ENCODE results near the gene OLFML3.
"Not testable (repeated sequence)": the region's sequence is repeated elsewhere in the genome, so short reads cannot be mapped to it uniquely, and the experiment has no call there.

Gene OLFML3

DNA sequence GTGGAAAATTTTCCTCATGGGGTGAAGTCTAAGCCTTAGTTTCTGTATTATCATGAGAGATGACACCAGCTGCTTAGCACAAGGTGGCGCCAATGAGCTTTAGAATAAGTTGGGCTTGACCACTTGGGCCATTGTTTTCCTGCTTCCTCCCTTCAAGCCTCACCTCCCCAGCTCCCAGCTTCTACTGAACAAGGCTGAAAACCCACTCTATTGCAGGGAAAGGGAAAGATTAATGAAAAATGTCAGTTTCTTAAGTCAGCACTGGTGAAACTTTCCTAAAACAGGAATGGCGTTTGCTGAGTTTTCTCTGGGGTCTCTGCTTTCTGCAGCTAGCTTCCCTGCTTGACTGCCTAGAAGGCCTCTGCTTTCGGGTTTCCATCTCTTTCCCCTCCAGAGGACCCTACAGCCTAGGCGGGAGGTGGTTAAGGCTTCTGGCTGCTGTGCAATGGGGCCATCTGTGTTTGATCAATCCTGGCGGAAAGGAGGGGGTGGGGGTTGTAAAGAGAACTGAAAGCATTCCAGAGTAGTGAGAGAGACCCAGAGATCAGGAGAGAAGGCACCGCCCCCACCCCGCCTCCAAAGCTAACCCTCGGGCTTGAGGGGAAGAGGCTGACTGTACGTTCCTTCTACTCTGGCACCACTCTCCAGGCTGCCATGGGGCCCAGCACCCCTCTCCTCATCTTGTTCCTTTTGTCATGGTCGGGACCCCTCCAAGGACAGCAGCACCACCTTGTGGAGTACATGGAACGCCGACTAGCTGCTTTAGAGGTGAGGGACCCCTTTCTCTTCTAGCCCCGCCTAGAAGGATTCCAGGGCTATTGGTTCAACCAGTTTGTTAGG is at the start of gene OLFML3:
OLFML3 (plus strand) TSS at position 612 of the 840 bp plus-strand sequence; CDS start at position 655, 43 bp downstream.
- DNase-seq = peak in 1 of 2 experiments; percentile 40

- no peak for DNase-seq
Measured at GRCh38 chr1:113929750-113930498, 49.4 kb upstream of the OLFML3 start.

- DNase-seq = no peak
Measured at GRCh38 chr1:113930499-113931161, 48.6 kb upstream of the OLFML3 start.

DNA sequence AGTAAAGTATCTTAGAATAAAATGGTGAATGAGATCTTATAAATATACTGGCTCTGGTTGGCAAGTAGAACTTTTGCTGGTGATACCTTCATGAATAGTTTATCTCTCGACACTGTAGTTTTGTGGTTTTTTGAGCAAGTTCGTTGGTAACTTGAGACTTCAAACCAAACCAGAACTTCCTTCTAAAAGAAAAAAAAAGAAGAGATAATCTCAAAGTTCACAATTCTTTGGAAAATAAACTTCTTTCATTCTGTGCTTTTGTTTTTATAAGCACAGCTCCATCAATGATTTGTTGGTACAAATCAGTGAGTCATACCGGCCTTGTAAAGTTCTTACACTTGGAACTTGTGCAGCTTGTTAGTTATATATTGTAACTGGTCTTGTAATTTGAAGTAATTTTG is 47.8 kb upstream of the OLFML3 start:
- no peak for DNase-seq

DNA sequence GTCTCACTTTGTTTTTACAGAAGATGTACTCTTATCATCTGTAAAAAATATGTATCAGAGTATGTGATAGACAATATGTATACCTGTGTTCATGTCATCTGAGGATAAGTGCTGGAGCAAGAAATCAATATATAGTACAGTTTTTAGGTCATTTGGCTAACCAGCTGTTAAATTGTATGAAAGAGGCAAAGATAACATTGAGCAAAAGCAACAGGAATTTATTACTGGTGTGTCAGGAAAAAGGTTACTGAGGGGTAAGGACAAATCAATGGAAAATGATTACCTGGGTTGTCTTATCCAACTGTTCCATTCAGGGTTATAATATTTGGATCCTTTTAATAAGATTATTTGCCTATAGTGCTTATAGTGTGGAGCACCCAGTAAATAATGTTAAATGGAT is 45.3 kb upstream of the OLFML3 start:
- no peak for DNase-seq

DNA sequence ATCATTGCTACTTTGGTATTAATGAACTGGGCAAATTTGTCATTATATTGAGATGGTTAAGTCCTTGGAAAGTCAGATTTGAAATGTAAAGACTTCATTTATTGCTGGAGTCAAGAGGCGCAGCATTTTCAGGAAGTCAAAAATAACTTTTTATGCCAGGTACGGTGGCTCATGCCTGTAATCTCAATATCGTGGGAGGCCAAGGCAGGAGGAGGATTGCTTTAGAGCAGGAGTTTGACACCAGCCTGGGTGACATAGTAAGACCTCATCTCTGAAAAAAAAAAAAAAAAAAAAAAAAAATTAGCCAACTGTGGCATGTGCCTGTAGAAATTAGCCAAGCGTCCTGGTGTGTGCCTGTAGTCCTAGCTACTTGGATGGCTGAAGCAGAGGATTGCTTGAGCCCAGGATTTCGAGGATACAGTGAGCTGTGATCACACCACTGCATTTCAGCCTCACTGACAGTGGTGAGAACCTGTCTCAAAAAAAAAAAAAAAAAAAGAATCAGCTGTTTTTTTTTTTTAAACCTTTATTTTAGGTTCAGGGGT is 44.7 kb upstream of the OLFML3 start:
- DNase-seq = no peak

DNA sequence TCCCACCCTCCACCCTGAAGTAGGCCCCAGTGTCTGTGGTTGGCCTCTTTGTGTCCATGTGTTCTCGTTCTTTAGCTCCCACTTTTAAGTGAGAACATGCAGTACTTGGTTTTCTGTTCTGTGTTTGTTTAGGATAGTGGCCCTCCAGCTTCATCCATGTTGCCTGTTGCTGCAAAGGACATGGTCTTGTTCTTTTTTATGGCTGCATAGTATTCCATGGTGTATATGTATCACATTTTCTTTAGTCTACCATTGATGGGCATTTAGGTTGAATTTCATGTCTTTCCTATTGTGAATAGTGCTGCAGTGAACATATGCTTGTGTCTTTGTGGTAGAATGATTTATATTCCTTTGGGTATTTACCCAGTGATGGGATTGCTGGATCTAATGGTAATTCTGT is 44.1 kb upstream of the OLFML3 start:
- DNase-seq = no peak

- no peak for DNase-seq
Measured at GRCh38 chr1:113935970-113936369, 43.3 kb upstream of the OLFML3 start.

DNA sequence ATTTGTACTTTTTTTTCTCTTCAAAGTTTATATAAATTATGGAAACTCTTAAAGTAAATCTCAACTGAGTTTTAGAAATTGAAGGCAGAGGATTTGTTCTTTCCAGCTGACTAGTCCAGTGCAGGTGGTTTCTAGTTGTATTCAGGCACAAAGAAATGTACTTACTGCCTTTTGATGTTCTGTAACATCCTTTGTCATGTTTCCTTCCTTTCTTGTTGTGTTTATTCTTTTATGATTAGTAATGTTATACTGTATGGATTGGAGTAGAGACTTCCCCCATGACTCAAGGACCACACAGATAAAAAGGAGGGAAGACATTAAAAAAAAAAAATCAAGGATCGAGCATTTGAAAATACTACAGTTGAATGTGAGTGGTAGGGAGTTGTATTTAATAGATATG is 42.1 kb upstream of the OLFML3 start:
- DNase-seq = no peak

- no peak for DNase-seq
Measured at GRCh38 chr1:113938192-113938591, 41.1 kb upstream of the OLFML3 start.

GRCh38 chr1:113940365-113941244 is 38.7 kb upstream of the OLFML3 start:
- peak in 1 of 2 experiments; percentile 30 for DNase-seq

GRCh38 chr1:113941245-113941559 is 38.1 kb upstream of the OLFML3 start:
- no peak for DNase-seq

DNA sequence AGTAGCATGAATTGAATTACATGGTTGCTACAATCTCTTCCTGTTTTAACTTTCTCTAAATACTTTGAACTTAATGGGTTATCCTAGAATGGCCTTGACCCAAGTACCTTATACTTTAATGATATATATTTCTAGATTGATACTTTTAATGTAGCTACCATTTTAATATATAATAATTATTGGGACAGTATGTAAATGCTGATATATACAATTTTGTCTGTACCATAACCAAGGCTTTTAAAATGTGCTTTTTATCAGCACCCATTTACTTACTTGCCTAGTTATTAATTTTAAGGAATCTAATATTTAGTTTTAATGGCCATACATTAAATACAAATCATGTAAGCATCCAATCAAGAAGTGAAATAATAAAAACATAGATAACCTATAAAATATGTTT is 36.7 kb upstream of the OLFML3 start:
- DNase-seq = no peak

DNA sequence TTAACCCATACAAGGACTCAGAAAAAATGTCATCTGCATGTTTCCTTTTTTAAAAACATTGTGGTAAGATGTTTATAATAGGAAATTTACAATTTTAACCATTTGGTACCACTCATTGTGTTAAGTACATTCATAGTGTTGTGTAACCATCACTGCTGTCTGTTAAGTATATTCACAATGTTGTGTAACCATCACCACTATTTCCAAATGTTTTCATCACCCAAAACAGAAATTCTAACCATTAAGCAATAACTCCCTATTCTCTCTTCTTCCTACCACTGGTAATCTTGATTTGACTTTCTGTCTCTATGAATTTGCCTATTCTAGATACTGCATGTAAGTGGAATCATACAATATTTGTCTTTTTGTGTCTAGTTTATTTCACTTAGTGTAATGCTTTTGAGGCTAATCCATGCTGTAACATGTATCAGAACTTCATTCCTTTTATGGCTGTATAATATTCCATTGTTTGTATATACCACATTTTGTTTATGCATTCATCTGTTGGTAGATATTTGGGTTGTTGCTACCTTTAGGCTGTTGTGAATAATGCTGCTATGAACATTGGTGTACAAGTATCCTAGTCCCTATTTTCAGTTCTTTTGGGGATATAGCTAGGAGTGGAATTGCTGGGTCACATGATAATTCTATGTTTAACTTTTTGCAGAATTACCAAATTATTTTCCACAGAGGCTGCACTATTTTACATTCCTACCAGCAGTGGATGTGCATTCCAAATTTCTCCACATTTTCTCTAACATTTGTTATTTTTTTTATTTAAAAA is 36.1 kb upstream of the OLFML3 start:
- DNase-seq = no peak

DNA sequence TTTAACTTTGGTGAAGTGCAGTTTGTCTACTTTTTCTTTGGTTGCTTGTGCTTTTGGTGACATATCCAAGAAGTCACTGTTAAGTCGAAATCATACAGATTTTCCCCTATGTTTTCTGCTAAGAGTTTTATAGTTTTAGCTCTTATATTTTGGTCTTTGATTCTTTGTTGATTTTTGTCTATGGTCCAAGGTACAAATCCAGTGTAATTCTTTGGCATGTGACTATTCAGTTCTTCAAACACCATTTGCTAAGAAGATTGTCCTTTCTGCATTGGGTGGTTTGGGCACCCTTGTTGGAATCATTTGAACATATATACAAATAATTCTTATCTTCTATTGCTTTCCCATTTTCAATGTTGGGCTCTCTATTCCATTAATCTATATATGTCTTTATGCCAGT is 33.9 kb upstream of the OLFML3 start:
- no peak for DNase-seq

DNA sequence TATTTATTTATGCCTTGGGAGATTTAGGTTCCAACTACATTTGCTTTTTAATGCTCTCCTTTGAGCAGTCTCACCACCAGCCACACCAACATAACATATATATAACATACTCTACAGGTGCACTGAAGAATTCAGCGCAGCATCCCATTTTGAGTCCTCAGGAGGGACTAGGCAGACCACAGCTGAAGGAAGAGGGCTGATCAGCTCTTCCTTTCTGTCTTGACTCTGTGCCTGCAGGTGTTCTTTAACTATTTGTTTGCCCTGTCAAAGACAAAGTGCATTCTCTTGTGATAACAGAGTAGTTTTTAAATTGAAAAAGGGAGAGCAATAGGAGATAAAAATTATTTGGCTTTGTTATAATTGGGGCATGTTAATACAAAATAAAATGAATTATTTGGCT is 33.2 kb upstream of the OLFML3 start:
- no peak for DNase-seq

DNA sequence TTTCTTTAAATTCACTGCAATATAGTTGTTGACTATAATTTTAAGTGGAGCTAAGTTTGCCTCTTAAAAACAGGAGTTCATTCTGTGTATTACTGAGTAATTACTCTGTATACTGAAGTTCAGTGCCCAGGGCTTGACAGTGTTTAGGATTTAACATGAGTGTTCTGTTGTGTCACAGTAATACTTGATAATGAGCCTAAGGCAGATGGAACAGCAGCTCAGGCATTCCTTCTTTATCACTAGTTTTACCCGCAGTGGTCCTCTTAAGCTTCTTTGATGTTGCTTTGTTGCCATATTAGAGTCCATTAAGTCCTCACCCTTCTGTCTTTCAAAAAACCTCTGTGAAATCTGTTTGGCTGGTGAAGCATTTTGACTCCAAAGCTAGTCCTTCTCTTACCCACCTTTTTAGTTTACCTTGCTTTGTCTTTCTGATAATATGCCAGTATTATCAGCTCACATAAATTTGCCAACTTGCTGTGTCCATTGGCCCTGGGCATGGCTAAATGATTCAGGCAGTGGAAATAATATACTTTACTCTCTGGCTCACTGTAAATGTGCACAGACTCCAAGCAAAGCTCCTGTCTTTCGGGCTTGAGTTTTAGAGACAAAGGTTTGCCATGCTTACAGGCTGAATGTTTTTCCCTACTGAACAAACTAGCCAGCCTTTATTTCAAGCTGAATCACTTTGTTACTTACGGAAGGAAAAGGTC is 32.4 kb upstream of the OLFML3 start:
- no peak for DNase-seq

DNA sequence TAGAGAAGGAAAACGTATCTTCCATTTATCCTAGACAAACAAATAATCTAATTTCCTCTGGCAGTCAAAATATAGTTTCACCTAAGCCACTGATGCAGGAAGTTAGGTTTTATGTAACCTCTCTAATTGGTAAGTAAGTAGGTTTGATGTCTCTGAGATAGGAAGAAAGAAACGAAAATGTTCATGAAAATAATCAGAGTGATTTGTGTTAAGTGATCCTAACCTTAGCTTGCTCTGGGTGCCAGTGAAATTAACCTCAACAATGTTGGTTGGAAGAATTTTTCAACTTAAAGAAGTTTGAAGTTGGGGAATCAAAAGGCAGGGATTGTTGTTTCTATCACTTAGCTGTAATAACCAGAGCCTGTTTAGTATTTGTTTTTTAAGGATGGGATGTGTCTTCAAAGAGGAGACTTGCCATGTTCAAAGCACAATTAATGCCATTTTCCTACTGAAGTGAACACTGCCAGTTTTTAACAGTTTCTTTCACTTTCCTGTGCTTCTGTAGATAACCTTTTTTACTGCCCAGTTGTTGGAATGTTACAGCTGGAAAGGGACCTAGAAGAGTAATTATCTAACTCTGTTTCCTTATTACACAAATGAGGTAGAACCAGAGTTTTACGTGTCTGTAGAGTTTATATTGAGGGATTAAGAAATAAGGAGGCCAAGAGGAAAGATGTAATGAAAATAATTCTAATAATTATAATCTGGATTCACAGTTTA is 31.7 kb upstream of the OLFML3 start:
- no peak for DNase-seq

- DNase-seq = not testable (repeated sequence)
Measured at GRCh38 chr1:113948151-113948550, 31.1 kb upstream of the OLFML3 start.

GRCh38 chr1:113949007-113949406 is 30.3 kb upstream of the OLFML3 start:
- no peak for DNase-seq
